Glutamatergic neuron (in vitro differentiated cells): ENCODE results near the gene LRFN3. TPM values are rescaled to one million over a fixed set of nuclear protein-coding genes. Genes with fewer than 3 reads are reported as not detected.

Experiments used
- DNase-seq: peaks from one replicate; pipeline ENCODE4 v3.0.0; 2022
- H3K27ac Mint-ChIP-seq: one replicate; pipeline ENCODE4 v1.8.0; 2020; ENCODE audit warnings: mild to moderate bottlenecking, mixed read lengths, inconsistent platforms; ENCODE audit not compliant: unreplicated experiment
- H3K27me3 Mint-ChIP-seq: one replicate; pipeline ENCODE4 v1.8.0; 2020; ENCODE audit warnings: mild to moderate bottlenecking, moderate library complexity, mixed read lengths, inconsistent platforms; ENCODE audit not compliant: unreplicated experiment
- H3K36me3 Mint-ChIP-seq: one replicate; pipeline ENCODE4 v1.8.0; 2020; ENCODE audit warnings: mild to moderate bottlenecking, mixed read lengths, inconsistent platforms; ENCODE audit not compliant: unreplicated experiment
- H3K4me1 Mint-ChIP-seq: one replicate; pipeline ENCODE4 v1.8.0; 2020; ENCODE audit warnings: mild to moderate bottlenecking, low read depth, mixed read lengths, inconsistent platforms; ENCODE audit not compliant: unreplicated experiment
- H3K4me3 Mint-ChIP-seq: one replicate; pipeline ENCODE4 v1.8.0; 2020; ENCODE audit warnings: mild to moderate bottlenecking, mixed read lengths, inconsistent platforms; ENCODE audit not compliant: unreplicated experiment
- H3K9me3 Mint-ChIP-seq: one replicate; pipeline ENCODE4 v1.8.0; 2020; ENCODE audit warnings: mild to moderate bottlenecking, moderate library complexity, mixed read lengths, inconsistent platforms; ENCODE audit not compliant: unreplicated experiment
- CTCF ChIP-seq: fragments of 200-600 bp; sonication (generic); IDR thresholded peaks from one replicate; pipeline ENCODE4 v1.5.0; 2021; ENCODE audit not compliant: partially characterized antibody, unreplicated experiment
- total RNA-seq: library from RNA; stranded (reverse); fragmentation: NEBNext Ultra II Directional; extraction: Animal tissue kit (Norgen Biotek cat#: 25700); gene quantifications from one replicate; pipeline ENCODE4 v1.2.1, GENCODE V29; 2021; ENCODE audit not compliant: unreplicated experiment

Gene LRFN3
- total RNA-seq, 1 donor from 2014 or later = 40.6 TPM

- DNase-seq = no peak
- peaks cover 25% of the 10 kb centered on the region for H3K36me3 Mint-ChIP-seq
- no peak for TF ChIP-seq CTCF
- H3K27ac Mint-ChIP-seq = no peak overlapping the region
- peaks cover 13% of the 10 kb centered on the region for H3K4me1 Mint-ChIP-seq
- H3K9me3 Mint-ChIP-seq = peaks cover 13% of the 10 kb centered on the region
- H3K4me3 Mint-ChIP-seq = no peak overlapping the region
- peaks cover 17% of the 10 kb centered on the region for H3K27me3 Mint-ChIP-seq
Observed at GRCh38 chr19:35942235-35942634, 6.1 kb downstream of the LRFN3 start.

GRCh38 chr19:35943321-35944301, 7.4 kb downstream of the LRFN3 start:
- no peak for TF ChIP-seq CTCF
- Mint-ChIP-seq H3K36me3 (peaks cover 15% of the 10 kb centered on the region), H3K27me3 (peaks cover 17% of the 10 kb centered on the region), H3K4me1 (peaks cover 2% of the 10 kb centered on the region), H3K27ac (peak overlapping the region; percentile 34), H3K4me3 (peak overlapping the region; percentile 47), H3K9me3 (peaks cover 8% of the 10 kb centered on the region)
- DNase-seq = no peak

DNA sequence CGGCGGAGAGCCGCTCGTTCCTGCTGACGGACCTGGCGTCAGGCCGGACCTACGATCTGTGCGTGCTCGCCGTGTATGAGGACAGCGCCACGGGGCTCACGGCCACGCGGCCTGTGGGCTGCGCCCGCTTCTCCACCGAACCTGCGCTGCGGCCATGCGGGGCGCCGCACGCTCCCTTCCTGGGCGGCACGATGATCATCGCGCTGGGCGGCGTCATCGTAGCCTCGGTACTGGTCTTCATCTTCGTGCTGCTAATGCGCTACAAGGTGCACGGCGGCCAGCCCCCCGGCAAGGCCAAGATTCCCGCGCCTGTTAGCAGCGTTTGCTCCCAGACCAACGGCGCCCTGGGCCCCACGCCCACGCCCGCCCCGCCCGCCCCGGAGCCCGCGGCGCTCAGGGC, 8.4 kb downstream of the LRFN3 start:
- Mint-ChIP-seq H3K4me3 (no peak overlapping the region), H3K36me3 (peaks cover 12% of the 10 kb centered on the region), H3K4me1 (peaks cover 5% of the 10 kb centered on the region), H3K9me3 (peaks cover 5% of the 10 kb centered on the region), H3K27ac (no peak overlapping the region), H3K27me3 (peaks cover 16% of the 10 kb centered on the region)
- TF ChIP-seq CTCF = no peak
- no peak for DNase-seq

DNA sequence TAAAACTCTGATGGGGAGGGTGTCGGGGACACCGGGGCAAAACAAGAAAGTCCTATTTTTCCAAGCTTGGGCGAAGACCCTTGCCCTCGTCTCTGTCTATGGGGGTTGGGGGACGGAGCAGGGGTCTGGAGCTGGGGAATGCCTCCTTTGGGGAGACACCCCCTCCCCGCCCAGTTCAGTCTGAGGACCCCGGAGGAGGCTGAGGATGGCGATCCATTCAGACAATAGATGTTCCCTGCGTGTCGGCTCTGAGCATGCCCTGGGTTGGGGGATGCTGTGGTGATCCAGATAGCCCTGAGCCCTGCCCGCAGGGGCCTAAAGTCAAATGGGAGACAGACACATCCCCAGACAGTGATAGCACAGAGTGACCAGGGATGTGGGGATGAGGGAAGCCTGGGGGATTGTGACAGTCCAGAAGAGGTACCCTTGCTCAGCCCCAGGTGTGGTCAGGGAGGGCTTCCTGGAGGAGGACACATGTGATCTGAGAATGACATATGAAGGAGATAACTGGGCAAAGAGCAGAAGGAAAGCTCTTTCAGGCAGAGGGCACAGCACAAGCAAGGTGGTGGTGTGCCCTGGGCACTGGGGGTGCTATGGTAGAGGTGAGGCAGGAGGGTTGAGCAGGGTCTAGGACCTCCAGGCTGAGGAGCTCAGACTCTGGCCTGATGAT, 9.1 kb downstream of the LRFN3 start:
- Mint-ChIP-seq H3K4me3 (peak overlapping the region; percentile 9), H3K9me3 (peaks cover 5% of the 10 kb centered on the region), H3K36me3 (peaks cover 12% of the 10 kb centered on the region), H3K4me1 (peaks cover 5% of the 10 kb centered on the region), H3K27ac (no peak overlapping the region), H3K27me3 (peaks cover 16% of the 10 kb centered on the region)
- no peak for DNase-seq
- TF ChIP-seq CTCF = no peak
